Ishikawa (cell line): Measurements from ENCODE around the gene CDHR4.

Experiments
- CEBPB ChIP-seq: IDR thresholded peaks from 2 replicates; pipeline ENCODE4 v1.6.1; 2012
- CREB1 ChIP-seq: IDR thresholded peaks from 2 replicates; pipeline ENCODE4 v1.6.1; 2012; ENCODE audit warnings: low read depth
- EGR1 ChIP-seq: IDR thresholded peaks from 2 replicates; pipeline ENCODE4 v1.6.1; 2012
- FOXM1 ChIP-seq: IDR thresholded peaks from 2 replicates; pipeline ENCODE4 v1.6.1; 2012; ENCODE audit warnings: low read depth, borderline replicate concordance
- MAX ChIP-seq: IDR thresholded peaks from 2 replicates; pipeline ENCODE4 v1.6.1; 2012
- NFIC ChIP-seq: IDR thresholded peaks from 2 replicates; pipeline ENCODE4 v1.6.1; 2012
- RAD21 ChIP-seq: IDR thresholded peaks from 2 replicates; pipeline ENCODE4 v1.6.1; 2012; ENCODE audit warnings: low read depth
- REST ChIP-seq: IDR thresholded peaks from 2 replicates; pipeline ENCODE4 v1.6.1; 2012; ENCODE audit warnings: low read depth, mild to moderate bottlenecking
- TAF1 ChIP-seq: IDR thresholded peaks from 2 replicates; pipeline ENCODE4 v1.6.1; 2012; ENCODE audit warnings: low read depth, mild to moderate bottlenecking
- TCF12 ChIP-seq: IDR thresholded peaks from 2 replicates; pipeline ENCODE4 v1.6.1; 2012; ENCODE audit warnings: low read depth
- TEAD4 ChIP-seq: IDR thresholded peaks from 2 replicates; pipeline ENCODE4 v1.6.1; 2012
- YY1 ChIP-seq: IDR thresholded peaks from 2 replicates; pipeline ENCODE4 v1.6.1; 2012; ENCODE audit warnings: low read depth
- ZBTB7A ChIP-seq: IDR thresholded peaks from 2 replicates; pipeline ENCODE4 v1.6.1; 2012; ENCODE audit warnings: low read depth
- TF ChIP-seq, protein P1 (sequence below): IDR thresholded peaks from 2 replicates; pipeline ENCODE4 v1.6.1; 2012

Gene CDHR4

DNA sequence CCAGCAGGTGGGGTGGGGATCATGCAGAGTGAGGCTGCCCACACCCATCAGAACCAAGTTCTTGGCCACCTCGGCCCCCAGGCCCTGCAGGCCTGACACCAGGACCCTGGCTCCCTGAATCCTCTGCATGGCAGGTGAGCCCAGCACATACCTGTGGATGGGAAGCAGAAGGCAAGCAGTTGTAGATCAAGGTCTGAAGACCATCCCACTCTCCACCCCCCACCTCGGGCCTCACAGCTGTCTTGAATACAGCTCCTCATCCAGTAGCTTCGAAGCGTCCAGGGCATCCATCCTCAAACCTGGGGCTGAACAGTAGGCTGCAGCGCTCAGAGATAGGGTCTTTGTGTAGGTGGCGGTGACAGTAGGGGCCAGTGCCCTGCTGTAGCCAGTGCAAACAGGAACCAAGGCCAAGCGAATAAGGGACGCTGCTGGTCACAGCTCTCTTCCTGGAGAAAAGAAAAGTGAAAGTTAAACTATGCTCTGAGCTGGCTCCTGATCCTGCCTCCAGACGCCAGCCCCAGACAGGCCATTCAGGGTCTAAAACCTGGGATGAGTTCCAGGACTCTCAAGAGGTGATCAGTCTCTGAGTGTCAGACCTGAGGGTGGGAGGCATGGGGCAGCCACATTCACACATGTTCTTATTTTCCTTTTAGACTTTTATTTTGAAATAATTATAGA is 14.0 kb upstream of the CDHR4 start, which contains the start of gene UBA7:
UBA7 (minus strand) TSS at position 457 of the 678 bp plus-strand sequence; CDS start at position 291, 166 bp downstream.
- TF ChIP-seq MAX (no peak), REST (no peak), YY1 (no peak), EGR1 (no peak), FOXM1 (no peak)

DNA sequence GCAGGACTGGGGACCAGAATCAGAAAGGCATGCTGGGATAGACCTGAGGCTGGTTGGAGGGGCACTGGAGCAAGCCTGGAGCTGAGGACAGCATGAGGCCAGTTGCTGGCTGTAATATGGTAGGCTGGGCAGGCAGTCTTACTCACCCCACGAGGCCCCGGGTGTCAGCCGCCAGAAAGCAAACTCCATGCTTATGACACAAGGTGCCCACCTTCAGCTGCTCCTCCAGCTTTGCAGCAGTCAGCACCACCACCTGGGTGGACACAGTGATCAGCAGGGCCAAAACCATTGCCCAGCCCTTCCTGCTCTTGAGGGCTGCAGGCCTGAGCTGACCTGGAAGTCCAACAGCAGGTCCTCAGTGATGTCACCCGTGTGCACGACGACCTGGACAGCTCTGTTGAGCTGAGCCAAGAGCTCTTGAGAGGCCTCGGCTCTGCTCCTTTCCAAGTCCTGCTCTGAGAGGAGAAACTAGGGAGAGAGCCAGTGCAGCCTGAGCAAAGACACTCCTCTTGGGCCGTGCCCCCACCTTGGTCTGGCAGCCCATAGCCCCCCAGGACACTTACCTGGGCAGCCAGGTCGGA is 13.3 kb upstream of the CDHR4 start:
- no peak for TF ChIP-seq CEBPB
- TF ChIP-seq TEAD4, result no peak
- no peak for TF ChIP-seq FOXM1

DNA sequence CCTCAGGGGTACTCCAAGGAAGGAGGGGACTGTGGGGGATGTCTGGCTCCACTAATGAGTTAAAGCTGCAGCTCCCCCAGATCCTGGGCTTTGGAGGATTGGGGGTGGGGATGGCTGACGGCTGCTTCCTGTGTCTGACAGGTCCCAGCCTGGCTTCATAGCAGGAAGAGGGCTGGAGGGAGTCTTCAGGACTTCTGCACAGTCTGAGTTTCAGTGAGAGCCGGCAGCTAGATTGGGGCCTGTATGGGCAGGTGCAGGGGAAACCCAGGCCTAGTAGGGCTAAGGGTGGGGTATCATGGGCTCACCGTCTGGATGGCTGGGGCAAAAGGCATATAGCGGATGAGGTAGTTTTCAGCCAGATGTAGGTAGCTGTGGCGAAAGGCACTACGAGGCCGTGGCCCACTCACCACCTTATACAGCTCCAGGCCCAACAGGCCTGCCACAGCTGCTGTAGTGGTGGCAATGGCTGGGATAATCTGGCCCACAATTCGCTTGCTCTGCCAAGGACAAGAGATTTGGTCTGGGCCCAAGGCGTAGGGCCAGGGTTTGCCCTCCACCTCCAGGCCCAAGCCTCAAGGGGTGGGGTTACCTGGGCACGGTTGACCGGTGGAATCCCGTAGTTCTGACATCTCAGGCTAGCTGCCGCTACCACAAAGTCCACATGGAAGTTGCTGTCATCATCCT is 7.9 kb upstream of the CDHR4 start:
- TF ChIP-seq, protein P1, sequence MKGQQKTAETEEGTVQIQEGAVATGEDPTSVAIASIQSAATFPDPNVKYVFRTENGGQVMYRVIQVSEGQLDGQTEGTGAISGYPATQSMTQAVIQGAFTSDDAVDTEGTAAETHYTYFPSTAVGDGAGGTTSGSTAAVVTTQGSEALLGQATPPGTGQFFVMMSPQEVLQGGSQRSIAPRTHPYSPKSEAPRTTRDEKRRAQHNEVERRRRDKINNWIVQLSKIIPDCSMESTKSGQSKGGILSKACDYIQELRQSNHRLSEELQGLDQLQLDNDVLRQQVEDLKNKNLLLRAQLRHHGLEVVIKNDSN, result no peak
- TF ChIP-seq YY1 (no peak), CEBPB (no peak), TEAD4 (no peak), FOXM1 (no peak)

DNA sequence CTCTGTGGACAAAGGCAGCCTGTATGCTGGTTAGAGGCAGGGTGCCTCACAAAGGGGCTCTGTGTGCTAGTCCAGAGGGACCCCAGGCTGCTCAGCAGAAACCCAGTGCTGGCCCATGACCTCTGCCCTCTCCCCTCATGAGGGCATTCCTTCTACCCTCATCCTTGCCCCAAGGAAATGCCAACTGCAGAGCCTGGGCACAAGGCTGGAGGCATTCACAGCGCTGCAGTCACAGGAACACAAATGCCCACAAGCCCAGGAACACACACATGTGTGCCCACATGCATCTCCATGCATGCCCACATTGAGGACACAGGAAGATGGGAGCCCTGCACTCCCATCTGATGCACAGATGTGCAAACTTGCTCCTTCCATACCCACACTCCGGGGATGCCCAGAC is 7.2 kb upstream of the CDHR4 start:
- TF ChIP-seq CEBPB (no peak), REST (no peak), EGR1 (no peak)

GRCh38 chr3:49805897-49806701 is 6.4 kb upstream of the CDHR4 start:
- TF ChIP-seq YY1, result no peak
- TF ChIP-seq, protein P1, result no peak
- no peak for TF ChIP-seq REST
- no peak for TF ChIP-seq ZBTB7A
- TF ChIP-seq CEBPB, result no peak
- TF ChIP-seq MAX, result no peak
- no peak for TF ChIP-seq CREB1
- no peak for TF ChIP-seq TEAD4
- no peak for TF ChIP-seq NFIC
- no peak for TF ChIP-seq TAF1
- TF ChIP-seq TCF12, result no peak
- no peak for TF ChIP-seq FOXM1
- TF ChIP-seq RAD21, result no peak
- TF ChIP-seq EGR1, result no peak
